Mammary epithelial cell (primary cell): ENCODE measurements around the gene KIAA1755.

Source experiments
- CTCF ChIP-seq, 2 donors: IDR thresholded peaks in 1 of 2; conservative IDR thresholded peaks in 1 of 2; 2 replicates each; pipeline ENCODE4 v1.5.1; 2011 to 2012; ENCODE audit warnings: inconsistent platforms in 2 of 2, low read length in 2 of 2, mild to moderate bottlenecking in 2 of 2, control low read depth in 1 of 2, low read depth in 1 of 2; ENCODE audit not compliant: insufficient read depth in 1 of 2; ENCODE audit errors: extremely low read depth in 1 of 2
- EZH2 ChIP-seq: IDR thresholded peaks from 2 replicates; pipeline ENCODE4 v1.6.1; 2012; ENCODE audit warnings: low read length, inconsistent platforms, borderline replicate concordance

- no peak for TF ChIP-seq CTCF (conservative IDR thresholded peaks at IDR 0.05 in 1 of 2, IDR thresholded peaks at IDR 0.05 in 1 of 2; ENCODE audit: extremely low read depth in 1 of 2, insufficient read depth in 1 of 2, low read depth in 1 of 2, low read length in 2 of 2)
- TF ChIP-seq EZH2: no peak
These were observed 42.0 kb downstream of the KIAA1755 start for GRCh38 chr20:38218566-38218885.
